ENCODE data around the gene TTLL11.

TTLL11 gene

GRCh38 chr9:121858788-121859187 is 234.3 kb downstream of the TTLL11 start:
- TF ChIP-seq POLR2A (IDR thresholded peaks at IDR 0.05; ENCODE audit: low read length), result no peak
- no peak for DNase-seq

- no peak for TF ChIP-seq POLR2A (IDR thresholded peaks at IDR 0.05; ENCODE audit: low read length)
- no peak for TF ChIP-seq GATA1 (IDR thresholded peaks at IDR 0.05; ENCODE audit: low read depth, low read length)
- no peak for DNase-seq
These were observed 235.2 kb downstream of the TTLL11 start for GRCh38 chr9:121857928-121858327.

GRCh38 chr9:121855476-121855875 is 237.6 kb downstream of the TTLL11 start:
- TF ChIP-seq GATA1 (IDR thresholded peaks at IDR 0.05; ENCODE audit: low read depth, low read length), result no peak
- TF ChIP-seq POLR2A (IDR thresholded peaks at IDR 0.05; ENCODE audit: low read length), result no peak
- DNase-seq, result no peak

- TF ChIP-seq GATA1 (IDR thresholded peaks at IDR 0.05; ENCODE audit: low read depth, low read length) (no peak), POLR2A (IDR thresholded peaks at IDR 0.05; ENCODE audit: low read length) (no peak)
- no peak for DNase-seq
These were observed 239.3 kb downstream of the TTLL11 start for GRCh38 chr9:121853617-121854395.

- TF ChIP-seq POLR2A (IDR thresholded peaks at IDR 0.05; ENCODE audit: low read length), result no peak
- TF ChIP-seq GATA1 (IDR thresholded peaks at IDR 0.05; ENCODE audit: low read depth, low read length), result no peak
- DNase-seq, result no peak
These were observed 240.2 kb downstream of the TTLL11 start for GRCh38 chr9:121852651-121853616.

- TF ChIP-seq GATA1 (IDR thresholded peaks at IDR 0.05; ENCODE audit: low read depth, low read length) (no peak), POLR2A (IDR thresholded peaks at IDR 0.05; ENCODE audit: low read length) (no peak)
These were observed 240.9 kb downstream of the TTLL11 start for GRCh38 chr9:121852241-121852640.

GRCh38 chr9:121851641-121852091 is 241.4 kb downstream of the TTLL11 start:
- TF ChIP-seq POLR2A (IDR thresholded peaks at IDR 0.05; ENCODE audit: low read length) (no peak), GATA1 (IDR thresholded peaks at IDR 0.05; ENCODE audit: low read depth, low read length) (no peak)
- no peak for DNase-seq

More at GRCh38 chr9:121852241-121852640, 240.9 kb downstream of the TTLL11 start:
- DNase-seq, result no peak

GRCh38 chr9:121850366-121850765 is 242.7 kb downstream of the TTLL11 start:
- DNase-seq, result no peak
- TF ChIP-seq GATA1 (IDR thresholded peaks at IDR 0.05; ENCODE audit: low read depth, low read length), result no peak
- TF ChIP-seq POLR2A (IDR thresholded peaks at IDR 0.05; ENCODE audit: low read length), result no peak

GRCh38 chr9:121849554-121849953 is 243.6 kb downstream of the TTLL11 start:
- DNase-seq, result no peak
- no peak for TF ChIP-seq GATA1 (IDR thresholded peaks at IDR 0.05; ENCODE audit: low read depth, low read length)

- TF ChIP-seq POLR2A (IDR thresholded peaks at IDR 0.05; ENCODE audit: low read length) (no peak), GATA1 (IDR thresholded peaks at IDR 0.05; ENCODE audit: low read depth, low read length) (no peak)
- no peak for DNase-seq
These were observed 248.5 kb downstream of the TTLL11 start for GRCh38 chr9:121844562-121844961.

GRCh38 chr9:121844098-121844497 is 249.0 kb downstream of the TTLL11 start:
- TF ChIP-seq POLR2A (IDR thresholded peaks at IDR 0.05; ENCODE audit: low read length), result no peak
- TF ChIP-seq GATA1 (IDR thresholded peaks at IDR 0.05; ENCODE audit: low read depth, low read length), result no peak

GRCh38 chr9:121842612-121842978 is 250.5 kb downstream of the TTLL11 start:
- TF ChIP-seq POLR2A (IDR thresholded peaks at IDR 0.05; ENCODE audit: low read length), result no peak
- TF ChIP-seq GATA1 (IDR thresholded peaks at IDR 0.05; ENCODE audit: low read depth, low read length), result no peak
- no peak for DNase-seq

More at GRCh38 chr9:121844098-121844497, 249.0 kb downstream of the TTLL11 start:
- no peak for DNase-seq

GRCh38 chr9:121841771-121842611 is 251.1 kb downstream of the TTLL11 start:
- no peak for DNase-seq
- TF ChIP-seq POLR2A (IDR thresholded peaks at IDR 0.05; ENCODE audit: low read length), result no peak
- no peak for TF ChIP-seq GATA1 (IDR thresholded peaks at IDR 0.05; ENCODE audit: low read depth, low read length)
